Femur (tissue), 1 donor: Measurements from ENCODE around the gene NUBP1.
"Not testable (repeated sequence)": the region's sequence is repeated elsewhere in the genome, so short reads cannot be mapped to it uniquely, and the experiment has no call there.

Experiments used
- DNase-seq: peaks from one replicate; pipeline ENCODE4 v3.0.0-alpha.2; 2017

Gene NUBP1

GRCh38 chr16:10743610-10744369 is at the start of gene NUBP1:
NUBP1 (plus strand) TSS chr16:10743842; CDS start chr16:10743864, 22 bp downstream.
- peak; percentile 100 for DNase-seq

DNA sequence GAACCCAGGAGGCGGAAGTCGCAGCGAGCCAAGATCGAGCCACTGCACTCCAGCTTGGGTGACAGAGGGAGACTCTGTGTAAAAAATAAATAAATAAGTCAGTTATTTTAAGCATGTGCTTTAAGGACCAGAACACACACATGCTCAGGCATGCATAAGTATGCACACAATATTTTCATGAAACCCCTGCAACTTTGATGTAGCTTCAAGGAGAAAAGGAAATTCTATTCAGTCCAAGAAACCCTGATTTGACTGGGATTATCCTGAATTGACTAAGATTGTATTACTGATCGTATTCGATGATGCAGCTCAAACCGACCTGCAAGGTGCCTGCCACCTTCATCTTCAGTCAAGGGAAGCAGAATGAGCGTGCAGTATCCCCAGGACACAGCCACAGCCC is 49.8 kb upstream of the NUBP1 start:
- no peak for DNase-seq

DNA sequence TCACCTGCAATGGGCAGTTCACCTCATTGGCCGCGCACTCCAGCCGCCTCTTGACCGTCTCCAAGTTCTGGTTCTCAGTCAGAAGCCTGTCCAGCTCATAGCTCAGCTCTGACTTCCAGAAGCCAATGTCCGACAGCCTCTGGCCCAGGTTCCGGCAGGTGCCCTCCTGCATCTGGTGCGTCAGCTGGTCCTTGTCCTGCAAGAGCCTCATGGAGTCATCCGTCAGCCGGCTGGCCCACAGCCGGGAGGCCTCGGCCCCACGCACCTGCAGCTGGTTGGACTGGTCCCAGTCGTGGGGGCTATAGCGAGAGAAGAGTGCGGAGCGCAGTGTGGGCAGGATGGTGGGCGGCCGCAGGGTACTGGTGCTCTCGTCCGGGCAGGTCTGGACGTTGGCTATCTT is 49.3 kb upstream of the NUBP1 start:
- DNase-seq, result no peak

- DNase-seq, result no peak
Observed at GRCh38 chr16:10694830-10695229, 48.8 kb upstream of the NUBP1 start, which contains the start of gene TEKT5. TEKT5 (minus strand) TSS chr16:10694930; CDS start chr16:10694873, 57 bp downstream.

GRCh38 chr16:10699756-10700155 is 43.9 kb upstream of the NUBP1 start:
- no peak for DNase-seq

- DNase-seq, result no peak
Observed at GRCh38 chr16:10708969-10709368, 34.7 kb upstream of the NUBP1 start.

- DNase-seq, result no peak
Observed at GRCh38 chr16:10728003-10728887, 15.4 kb upstream of the NUBP1 start.

DNA sequence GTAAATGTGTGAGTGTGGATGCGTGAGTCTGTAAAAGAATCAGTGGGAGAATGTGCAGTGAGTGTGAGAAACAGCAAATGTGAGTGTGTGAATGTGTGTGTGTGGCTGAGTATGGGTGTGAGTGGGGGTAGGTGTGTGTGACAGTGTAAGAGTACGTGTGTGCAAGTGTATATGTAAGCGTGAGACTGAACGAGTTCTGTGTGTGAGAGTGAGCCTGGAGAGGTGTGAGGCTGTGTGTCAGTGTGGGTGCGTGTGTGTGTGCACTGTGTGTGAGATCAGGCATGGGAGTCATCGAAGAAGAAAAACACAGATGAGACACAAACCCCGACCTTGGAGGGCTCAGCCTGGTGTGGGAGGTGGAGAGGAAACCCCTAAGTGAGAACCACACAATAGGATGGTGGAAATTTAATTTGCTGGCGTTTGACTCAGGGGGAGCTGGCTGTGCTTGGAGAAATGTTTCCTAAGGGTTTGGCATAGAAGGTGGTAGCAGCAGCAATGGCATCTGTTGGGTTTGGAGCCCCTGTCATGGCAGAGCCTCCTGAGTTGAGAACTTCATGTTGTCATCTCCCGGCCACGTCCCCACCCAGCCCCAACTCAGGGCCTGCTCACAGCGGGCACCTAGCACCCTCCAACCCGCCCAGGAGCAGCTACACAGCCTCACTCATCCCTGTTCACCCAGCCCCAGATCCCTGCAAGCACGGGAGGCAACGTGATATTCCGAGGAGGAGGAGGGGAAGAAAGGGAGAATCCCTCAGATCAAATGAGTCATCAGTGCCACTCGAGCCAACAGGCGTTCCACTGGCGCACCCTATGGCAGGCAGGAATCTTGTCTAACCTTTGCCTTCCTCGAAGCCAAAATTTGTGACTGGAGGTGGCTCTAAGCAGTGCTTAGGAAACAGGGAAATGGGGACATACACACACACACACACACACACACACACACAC is 14.3 kb upstream of the NUBP1 start:
- no peak for DNase-seq

DNA sequence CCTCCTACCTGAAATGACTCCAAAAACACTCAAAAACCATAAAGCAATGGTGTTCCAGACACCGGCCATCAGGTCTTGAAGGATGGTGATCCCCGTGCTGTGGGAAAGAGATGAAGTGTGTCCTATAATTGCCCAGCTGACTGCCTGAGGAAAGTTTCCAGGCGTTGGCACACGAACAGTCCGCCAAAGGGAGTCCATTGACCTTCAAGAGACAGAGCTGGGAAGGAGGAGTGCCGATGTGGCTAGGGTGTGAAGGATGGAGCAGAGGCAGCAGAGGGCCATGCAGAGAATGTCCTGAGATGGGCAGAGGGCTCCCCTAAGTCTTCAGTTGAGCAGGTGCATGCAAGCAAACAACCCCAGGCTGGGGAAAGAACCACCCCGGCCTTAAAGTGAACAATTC is 11.9 kb upstream of the NUBP1 start:
- DNase-seq, result no peak

GRCh38 chr16:10737068-10737625 is 6.5 kb upstream of the NUBP1 start:
- peak; percentile 82 for DNase-seq

DNA sequence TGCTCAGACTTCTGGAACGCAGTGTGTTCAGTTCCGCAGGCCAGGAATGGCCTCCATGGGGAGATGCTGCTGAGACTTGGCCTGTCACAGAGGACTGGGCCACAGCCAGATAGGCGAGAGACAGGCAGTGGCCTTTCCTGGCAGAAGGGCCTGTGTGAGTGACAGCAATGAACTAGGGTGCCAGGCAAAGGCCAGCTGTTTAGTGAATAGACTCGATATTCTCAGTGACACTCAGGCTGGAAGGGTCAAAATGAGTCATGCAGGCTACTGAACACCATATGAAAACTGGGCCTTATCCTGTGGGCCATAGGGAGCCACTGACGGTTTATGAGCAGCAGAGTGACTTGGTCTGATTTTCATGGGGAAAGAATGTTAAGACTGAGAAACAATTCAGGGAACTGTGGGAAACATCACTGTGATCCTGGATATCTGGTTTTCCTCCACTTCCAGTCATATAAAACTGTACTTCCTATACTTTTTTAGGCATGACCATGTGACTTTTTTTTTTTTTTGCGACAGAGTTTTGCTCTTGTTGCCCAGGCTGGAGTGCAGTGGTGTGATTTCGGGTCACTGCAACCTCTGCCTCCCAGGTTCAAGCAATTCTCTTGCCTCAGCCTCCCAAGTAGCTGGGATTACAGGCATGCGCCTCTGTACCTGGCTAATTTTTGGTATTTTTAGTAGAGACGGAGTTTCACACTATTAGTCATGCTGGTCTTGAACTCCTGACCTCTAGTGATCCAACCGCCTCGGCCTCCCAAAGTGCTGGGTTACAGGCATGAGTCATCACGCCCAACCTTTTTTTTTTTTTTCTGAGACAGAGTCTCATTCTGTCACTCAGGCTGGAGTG is 5.2 kb upstream of the NUBP1 start:
- peak; percentile 58 for DNase-seq

GRCh38 chr16:10740000-10740844 is 3.4 kb upstream of the NUBP1 start:
- DNase-seq, result no peak

DNA sequence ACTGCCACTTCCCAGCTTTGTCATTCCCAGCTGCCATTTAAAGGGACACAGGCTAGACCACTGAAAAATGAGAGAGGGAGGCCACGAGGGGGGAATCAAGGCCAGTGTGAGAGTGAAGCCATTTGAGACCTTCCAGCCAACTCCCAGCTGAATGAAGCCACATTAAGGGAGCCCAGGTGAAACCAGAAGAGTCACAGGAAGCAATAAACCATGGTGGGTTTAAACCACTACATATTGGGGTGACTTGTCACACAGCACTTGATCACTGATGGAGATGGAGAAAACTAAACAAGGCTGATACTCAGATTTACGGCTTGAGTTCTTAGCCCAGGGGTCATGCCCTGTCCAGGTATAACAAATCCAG is 2.8 kb upstream of the NUBP1 start:
- DNase-seq, result no peak

DNA sequence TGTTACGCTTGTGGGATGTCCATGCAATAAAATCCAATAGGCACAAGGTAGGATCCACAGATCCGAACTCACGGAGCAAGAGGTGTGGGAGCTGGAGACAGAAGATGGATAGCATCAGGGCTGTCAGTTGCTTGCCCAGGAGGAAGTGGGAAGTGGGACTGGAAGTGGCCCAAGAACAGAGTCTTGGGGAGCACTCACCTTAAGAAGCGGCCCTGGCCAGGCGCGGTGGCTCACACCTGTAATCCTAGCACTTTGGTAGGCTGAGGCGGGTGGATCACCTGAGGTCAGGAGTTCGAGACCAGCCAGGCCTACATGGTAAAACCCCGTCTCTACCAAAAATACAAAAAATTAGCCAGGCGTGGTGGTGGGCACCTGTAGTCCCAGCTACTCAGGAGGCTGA is 2.4 kb upstream of the NUBP1 start:
- not testable (repeated sequence) for DNase-seq

- no peak for DNase-seq
Observed at GRCh38 chr16:10741844-10742243, 1.8 kb upstream of the NUBP1 start.

DNA sequence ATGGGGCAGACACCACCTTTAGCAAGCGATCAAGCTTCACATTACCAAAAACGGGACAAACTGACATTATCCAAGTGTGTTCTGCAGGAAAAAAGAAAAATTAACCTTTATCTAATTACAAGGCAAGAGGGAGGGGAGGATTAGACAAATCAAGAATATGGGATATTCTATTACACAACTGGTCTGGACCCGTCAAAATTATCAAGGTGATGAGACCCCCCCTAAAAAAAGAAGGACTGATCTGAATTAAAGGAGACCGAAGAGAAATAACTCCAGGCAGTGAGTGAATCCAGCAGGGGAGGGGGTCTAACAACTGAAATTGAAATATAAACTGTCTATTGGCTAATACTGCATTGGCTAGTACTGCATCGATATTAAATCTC is 424 bp upstream of the NUBP1 start:
- DNase-seq, result no peak

- no peak for DNase-seq
Observed at GRCh38 chr16:10744370-10745030, 858 bp downstream of the NUBP1 start.

- DNase-seq, result no peak
Observed at GRCh38 chr16:10745841-10746240, 2.2 kb downstream of the NUBP1 start.

DNA sequence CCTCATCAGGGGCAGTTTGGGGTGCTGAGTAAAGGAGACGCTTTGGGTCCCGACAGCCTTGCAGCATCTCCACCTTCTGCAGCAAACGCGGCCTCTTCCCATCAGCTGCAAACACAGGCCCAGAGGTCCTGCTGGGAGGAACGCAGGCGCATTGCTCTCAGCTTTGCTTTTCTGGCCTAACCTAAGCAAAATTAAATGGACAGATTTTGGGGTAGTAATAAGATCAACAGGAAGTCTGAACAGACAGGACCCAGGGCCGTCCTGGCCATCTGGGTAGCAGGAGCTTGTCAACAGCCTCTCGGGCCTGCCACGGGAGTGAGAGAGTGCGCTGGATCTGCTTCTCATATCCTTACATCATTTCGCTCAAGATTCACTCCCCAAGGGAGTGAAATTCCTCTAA is 7.2 kb downstream of the NUBP1 start:
- no peak for DNase-seq

GRCh38 chr16:10751291-10751697 is 7.7 kb downstream of the NUBP1 start:
- no peak for DNase-seq
